Activated T-cell treated with anti-CD3 and anti-CD28 coated beads for 1 hour (primary cell): ENCODE data around the gene PTPRU.

Experiments used
- DNase-seq: peaks from one replicate; pipeline ENCODE4 v3.0.0-alpha.2; 2020; ENCODE audit warnings: low read depth

Gene PTPRU

DNA sequence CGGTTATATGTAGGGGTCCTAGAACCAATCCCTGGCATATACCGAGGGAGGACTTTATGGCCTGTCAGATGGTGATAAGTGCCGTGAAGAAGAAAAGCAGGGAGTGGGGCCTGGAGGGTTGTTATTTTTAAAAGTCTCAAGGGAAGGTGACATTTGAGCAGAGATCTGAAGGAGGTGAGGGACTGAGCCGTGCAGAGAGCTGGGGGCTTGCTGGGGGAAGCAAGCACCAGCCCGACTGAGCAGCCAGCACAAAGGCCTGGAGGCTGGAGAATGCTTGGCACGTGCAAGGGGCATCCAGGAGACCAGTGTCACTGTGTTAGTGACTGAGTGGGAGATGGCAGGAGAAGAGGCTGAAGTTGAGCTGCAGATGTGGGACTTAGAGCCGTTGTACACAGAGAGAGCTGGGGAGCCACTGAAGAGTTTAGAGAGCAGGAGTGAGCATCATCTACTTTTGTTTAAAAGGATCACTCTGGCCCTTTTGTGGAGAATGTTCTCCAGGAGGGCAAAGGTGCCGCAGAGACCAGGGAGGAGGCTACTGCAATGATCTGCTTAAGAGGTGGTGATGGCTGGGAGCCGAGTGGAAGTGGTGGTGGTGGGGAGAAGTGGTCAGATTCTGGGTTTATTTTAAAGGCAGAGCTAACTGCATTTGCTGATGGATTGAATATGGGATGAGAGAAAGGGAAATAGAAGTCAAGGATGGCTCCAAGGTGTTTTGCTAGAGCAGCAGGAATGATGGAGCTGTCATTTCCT, 31.2 kb downstream of the PTPRU start:
- no peak for DNase-seq

DNA sequence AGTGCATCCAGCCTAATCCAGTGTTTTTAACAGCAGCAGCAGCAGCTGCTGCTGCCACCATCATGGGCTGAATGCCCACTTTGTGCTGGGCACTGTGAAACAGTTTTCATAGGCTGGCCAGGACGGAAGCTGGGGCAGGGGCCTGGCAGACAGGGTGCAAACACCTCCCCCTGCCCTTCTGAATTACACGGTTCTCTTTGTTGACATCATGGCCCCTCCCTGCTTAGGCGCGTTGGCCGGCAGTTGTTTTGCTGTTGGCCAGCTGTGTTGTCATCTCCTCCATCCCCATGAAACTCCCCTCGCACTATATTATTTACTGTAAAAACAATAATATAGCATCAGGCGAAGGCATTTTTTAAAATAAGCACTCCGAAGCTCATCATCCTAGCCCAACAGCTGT, 33.1 kb downstream of the PTPRU start:
- no peak for DNase-seq

DNA sequence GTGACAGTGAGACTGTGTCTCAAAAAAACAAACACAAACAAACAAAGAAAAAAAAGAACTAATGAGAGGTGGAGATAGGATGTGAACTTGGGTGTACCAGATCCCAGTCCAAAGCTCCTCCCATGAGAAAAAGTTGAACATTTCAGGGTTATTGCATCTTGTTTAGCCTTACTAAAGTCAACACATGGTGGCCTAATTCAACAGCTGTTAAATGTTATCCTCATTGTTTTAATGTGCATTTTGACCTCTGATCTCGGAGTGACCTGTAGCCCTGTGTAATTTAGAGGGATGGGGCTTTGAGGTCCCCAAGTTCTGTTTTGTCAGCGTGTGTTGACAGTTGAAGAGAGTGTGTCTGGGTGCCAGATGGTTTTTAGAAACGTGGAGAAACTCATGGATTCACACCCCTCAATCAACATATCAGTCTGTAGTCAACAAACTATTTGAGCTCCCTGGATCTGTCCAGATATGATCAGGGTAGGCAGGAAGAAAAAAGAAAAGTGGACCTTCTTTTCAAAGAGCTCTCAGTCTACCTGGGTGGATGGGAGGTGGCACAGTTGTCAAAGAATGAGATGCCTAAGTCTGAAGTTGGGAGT, 34.7 kb downstream of the PTPRU start:
- DNase-seq = no peak

DNA sequence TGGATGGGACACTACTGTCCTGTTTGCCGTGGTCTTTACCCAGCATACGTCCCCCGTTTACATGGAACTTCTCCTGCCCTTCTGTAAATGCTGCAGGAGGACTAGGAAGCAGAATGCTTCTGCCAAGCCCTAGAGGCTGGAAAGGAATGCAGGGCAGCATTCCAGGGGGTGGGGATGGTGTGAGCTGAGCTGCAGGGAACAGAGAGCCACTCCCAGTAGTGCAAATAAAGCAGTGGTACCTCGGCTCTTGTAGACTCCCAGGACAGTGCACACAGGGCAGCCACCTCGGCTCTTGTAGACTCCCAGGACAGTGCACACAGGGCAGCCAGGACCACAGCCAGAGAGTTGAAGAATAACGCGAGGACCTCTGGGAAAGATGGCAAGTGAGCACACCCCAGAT, 35.4 kb downstream of the PTPRU start:
- no peak for DNase-seq

DNA sequence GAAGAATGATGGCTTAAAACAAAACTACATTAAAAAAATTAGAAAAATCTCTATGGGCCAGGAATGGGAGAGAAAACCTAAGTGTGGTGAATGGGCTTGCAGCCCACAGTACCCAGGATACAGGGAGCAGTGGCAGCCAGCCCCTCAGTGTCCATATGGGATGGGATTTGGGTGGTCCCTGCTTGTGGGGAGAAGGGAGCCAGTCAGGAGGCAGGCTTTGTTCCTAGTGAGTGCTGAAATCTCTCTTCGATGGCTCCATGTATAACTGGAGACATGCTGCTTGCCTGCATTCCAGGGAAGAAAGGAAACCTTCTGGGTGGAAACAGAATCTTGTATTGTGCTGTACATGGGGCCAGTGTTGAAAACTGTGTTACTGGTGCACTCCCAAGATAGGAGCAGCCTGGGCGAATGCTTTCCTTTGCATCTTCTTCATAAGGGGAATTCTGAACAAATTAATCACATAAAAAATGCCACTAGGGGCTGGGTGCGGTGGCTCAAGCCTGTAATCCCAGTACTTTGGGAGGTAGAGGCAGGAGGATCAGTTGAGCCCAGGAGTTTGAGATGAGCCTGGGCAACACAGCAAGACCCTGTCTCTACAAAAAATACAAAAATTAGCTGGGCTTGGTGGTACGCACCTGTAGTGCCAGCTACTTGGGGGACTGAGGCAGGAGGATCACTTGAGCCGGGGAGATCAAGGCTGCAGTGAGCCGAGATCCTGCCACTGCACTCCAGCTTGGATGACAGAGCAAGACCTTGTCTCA, 36.0 kb downstream of the PTPRU start:
- no peak for DNase-seq

DNA sequence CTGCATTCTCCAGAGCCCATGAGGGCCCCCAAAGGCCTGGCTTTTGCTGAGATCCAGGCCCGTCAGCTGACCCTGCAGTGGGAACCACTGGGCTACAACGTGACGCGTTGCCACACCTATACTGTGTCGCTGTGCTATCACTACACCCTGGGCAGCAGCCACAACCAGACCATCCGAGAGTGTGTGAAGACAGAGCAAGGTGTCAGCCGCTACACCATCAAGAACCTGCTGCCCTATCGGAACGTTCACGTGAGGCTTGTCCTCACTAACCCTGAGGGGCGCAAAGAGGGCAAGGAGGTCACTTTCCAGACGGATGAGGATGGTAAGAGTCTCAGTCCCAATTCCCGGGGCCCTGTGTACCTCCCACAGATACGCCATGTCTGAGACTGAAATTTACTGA, 39.1 kb downstream of the PTPRU start:
- no peak for DNase-seq

DNA sequence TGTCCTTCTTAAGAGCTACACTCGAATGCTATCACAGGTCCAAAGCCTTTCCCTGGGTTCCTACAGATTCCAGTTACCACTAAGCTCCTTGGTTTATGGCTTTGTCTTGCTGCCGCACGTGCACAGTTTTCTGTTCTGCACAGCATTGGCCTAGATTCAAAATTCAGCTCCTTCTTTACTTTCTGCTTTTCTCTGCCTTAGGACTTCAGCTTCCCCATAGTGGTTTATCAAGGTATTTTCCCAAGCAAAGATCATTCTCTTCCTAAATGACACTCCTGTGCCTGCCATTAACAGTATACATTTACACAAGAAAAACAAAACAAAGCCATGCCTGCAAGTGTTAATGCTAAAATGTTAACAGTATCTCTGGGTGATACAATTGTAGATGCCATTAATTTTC, 41.8 kb downstream of the PTPRU start:
- no peak for DNase-seq

DNA sequence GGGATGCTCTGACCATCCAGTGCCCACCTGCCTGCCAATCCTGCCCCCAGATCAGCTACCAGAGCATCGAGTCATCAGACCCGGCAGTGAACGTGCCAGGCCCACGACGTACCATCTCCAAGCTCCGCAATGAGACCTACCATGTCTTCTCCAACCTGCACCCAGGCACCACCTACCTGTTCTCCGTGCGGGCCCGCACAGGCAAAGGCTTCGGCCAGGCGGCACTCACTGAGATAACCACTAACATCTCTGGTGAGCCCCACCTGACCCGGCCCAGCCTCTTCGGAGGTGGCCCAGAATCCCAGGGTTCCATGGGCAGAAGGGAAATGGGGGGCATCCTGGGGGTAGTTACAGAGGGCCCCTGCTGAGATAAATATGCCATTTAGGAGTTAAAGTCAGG, 43.1 kb downstream of the PTPRU start:
- DNase-seq = no peak

DNA sequence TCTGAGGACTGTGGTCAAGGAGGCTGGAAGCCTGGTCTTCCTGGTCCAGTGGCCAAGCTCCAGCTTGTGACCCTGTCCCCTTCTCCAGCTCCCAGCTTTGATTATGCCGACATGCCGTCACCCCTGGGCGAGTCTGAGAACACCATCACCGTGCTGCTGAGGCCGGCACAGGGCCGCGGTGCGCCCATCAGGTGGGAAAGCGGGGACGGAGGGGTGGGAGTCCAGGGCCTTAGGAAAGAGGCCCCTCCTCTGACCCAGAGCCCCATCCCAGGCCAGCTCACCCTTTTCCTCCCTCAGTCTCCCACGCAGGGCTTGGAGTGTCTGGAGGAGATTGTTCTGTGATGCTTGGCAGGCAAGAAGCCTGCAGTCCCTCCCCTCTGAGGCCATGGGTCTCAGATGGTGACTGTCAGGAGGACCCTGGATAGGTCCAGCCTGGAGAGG, 43.6 kb downstream of the PTPRU start:
- DNase-seq = no peak

DNA sequence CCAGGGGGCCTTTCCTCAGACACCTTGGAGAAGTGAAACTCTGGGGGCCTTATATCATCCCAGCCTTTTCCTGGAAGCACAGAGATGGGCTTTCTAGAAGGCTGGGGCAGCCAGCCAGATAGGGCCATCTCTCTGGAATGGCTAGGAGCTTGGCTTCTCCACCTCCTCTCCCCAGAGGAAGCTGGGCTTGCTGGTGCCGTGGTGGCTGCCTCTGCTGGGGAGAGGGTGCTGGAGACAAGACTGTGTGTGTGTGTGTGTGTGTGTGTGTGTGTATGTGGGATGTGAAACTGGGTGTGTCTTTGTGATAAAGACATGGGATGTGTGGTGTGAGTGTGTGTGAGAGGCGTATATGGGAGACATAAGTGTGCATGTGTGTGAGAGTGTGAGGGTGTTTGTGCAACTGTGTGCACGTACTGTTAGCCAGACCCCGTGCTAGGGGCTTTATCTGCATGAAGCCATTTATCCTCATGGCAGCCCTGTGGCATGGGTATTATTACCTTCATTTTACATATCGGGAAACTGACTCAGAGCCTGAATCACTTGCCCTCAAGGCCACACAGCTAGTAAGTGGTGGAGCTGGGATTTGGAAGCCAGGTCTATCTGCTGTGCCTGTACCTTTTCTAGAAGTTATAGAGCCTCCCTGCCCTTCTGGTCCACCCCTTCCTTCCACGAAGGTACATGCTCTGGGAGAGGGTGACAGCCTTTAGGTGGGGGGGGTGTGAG, 44.2 kb downstream of the PTPRU start:
- no peak for DNase-seq

DNA sequence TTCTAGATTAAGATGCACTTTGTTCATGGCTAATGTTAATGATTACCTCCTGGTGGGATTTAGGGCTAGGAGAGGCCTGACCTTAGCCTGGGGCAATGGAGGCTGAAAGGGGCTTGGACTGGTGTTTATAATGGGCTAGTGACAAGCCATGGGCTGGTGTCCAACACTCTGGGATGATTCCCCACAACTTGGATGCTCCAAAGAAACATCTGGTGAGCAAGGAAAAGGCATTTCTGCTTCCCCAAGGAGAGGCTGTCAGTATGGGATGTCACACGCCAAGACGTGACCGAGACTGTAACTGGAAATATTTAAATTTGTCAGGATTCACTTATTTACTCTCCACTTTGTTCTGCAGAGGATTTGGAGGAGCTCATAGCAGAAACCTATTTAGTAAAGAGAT, 45.2 kb downstream of the PTPRU start:
- no peak for DNase-seq

DNA sequence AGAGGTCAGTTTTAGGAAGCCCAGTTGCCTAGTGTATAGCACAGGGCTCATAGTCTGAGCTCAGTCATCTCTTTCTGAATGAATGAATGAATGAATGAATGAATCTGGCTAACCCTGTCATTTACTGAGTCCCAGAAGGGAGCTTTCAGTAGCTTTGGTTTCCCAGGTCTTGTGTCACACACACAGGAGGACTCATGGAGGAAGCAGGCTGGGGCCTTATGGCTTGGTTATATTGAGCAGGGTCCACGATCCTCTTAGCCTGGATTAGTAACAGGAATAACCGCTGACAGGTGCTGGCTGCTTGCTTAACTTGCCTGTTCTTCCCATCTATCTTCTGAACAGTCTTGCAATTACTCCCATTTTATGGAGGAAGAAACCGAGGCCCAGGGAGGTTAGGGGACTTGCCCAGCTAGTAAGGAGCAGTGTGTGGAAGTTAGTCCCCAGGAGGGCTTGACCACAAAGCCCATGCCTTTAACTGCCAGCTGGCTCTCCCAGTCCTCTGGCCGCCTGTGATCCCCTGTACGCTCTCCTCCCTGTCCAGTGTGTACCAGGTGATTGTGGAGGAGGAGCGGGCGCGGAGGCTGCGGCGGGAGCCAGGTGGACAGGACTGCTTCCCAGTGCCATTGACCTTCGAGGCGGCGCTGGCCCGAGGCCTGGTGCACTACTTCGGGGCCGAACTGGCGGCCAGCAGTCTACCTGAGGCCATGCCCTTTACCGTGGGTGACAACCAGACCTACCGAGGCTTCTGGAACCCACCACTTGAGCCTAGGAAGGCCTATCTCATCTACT, 46.0 kb downstream of the PTPRU start:
- DNase-seq = no peak

DNA sequence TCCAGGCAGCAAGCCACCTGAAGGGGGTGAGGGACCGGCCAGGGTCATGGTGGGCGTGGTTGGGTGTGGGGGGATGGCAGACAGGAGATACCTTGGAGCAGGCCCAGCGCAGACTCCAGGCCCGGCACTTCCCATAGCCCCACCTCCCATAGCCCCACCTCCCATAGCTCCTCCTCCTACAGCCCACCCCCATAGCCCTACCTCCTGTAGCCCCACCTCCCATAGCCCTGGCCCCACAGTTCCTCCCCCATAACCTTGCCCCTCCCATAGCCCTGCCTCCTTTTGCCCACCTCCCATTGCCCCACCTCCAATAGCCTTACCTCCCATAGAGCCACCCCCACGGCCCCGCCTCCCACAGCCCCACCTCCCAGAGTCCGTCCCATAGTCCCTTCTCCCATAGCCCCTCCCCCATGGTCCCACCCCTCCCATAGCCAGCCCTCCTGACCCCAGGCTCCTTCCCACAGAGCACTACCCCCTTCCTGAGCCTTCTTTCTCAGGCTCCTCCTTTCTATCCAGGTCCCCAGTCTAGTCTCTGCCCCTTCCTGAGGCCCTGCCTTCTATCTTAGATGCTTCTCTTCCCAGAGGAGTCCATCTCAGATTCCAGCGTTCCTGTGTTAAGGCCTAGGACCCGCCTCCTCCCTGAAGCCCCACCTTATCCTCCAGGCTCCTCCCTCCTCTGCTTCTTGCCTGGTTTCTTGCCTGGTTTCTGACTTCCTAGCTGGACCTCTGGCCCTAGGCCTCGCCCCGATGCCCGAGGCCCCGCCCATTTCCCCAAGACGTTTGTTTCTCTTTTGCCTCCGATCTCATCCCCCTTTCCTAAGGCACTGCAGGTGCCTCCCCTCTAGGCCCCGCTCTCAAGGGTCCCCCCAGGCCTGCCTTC, 46.8 kb downstream of the PTPRU start:
- DNase-seq = no peak

DNA sequence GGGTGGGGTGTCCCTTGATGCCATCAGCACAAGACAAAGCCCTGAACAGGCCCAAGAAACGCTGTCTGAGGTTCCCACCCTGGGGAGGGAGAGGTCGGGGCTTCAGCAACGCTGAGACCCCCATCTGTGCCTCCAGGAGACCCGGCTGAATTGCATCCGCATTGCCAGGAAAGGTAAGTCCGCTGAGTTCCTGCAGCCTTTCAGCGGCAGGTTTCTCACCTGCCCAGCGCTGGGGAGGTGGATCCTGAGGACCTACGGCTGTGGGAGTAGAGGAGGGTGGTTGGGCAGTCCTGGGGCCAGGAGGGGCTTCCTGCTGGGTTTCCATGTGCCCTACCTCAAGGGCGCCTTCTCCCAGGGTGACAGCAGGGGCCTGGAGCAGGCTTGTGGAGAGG, 47.5 kb downstream of the PTPRU start:
- no peak for DNase-seq

DNA sequence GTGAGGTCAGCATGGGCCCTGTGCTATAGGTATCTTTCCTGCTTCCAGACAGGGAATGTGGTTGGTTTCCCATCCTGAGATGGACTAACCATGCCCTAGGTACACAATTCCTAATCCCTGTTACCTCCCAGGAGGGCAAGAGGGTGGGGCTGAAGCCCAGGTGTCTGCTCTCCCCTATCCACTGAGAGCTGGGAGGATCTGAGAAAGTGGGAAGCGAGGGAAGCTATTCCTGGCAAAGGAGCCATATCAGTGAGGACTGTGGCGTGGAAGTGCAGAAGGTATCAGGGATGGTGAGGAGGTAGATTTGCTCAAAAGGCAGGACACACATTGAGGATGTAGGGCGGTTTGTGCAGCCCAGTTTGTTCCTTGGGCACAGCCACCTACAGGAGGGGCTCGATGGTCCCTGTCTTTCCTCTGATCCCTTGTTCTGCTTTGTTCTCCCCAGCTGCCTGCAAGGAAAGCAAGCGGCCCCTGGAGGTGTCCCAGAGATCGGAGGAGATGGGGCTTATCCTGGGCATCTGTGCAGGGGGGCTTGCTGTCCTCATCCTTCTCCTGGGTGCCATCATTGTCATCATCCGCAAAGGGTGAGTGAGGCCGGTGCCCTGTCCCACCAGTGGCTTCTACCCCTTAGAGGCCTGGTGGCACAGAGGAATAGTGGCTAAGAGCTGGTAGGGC, 48.1 kb downstream of the PTPRU start:
- no peak for DNase-seq

DNA sequence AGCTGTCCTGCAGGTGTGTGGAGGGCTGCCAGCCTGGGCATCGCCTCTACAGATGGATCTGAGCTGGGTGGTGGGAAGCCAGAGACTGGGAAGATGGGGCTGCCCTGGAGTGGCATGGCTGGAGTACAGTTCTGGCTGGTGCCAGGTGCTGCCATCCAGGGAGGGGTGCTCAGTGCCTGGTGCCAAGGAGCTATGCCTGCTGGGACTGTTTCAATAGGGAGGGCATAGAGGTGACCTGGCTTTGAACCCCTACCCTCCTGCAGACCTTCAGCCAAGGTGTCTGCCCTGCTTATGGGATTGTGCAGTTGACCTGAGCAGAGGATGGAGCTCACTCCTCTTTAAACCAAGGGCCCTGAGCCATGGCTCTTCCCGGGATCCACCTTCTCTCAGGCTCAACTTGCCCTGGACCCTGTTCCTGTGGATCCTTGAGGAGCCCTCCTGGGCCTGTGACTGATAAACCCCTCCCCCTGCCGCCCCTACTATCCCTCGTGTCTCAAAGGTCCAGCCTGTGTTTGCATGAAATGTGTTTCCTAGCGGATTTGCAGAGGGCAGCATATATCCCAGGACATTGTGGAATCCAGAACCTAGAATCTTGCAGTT, 48.7 kb downstream of the PTPRU start:
- DNase-seq = no peak

DNA sequence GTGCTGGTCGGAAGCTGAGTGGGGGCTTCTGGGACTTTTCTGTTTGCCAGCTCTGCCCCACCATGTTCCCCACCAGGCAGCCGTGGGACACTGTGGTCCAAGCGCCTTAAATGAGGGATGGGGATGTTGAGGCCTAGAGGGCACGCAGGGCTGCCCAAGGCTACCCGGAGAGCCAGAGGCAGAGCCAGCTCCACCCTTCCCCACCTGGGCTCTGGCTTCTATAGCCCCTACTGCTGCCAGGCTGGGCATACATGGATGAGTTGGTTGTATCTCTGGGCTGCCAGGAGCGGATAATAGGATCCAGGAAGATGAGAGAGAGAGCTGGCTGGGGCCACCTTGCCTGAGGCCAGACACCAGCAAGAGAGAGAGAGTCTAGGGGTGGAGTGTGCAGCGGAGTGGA, 49.4 kb downstream of the PTPRU start:
- DNase-seq = no peak

DNA sequence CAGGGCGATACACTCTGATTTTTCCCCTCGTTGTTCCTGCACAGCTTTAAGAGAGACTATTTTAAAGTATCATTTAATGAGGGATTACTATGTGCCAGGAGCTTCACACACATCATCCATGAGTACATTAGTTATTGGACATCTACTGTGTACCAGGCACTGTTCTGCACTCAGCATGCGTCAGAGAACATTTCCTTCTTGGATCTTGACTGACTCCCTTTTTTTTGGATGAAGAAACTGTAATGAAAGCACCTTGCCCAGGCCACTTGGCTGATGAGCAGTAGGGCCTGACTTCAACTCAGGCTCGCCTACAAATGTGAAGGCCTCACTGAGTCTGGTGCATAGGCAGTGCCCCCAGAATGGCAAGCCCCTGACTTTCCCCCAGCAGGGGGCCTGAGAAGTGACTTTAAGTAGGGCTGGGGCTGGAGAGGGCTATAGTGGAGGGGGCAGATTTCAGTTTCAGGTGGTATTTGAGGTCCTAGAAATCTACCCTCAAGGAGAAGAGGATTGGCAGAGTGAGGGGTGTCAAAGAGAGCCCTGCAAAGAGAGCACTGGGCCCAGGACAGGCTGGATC, 50.0 kb downstream of the PTPRU start:
- no peak for DNase-seq

DNA sequence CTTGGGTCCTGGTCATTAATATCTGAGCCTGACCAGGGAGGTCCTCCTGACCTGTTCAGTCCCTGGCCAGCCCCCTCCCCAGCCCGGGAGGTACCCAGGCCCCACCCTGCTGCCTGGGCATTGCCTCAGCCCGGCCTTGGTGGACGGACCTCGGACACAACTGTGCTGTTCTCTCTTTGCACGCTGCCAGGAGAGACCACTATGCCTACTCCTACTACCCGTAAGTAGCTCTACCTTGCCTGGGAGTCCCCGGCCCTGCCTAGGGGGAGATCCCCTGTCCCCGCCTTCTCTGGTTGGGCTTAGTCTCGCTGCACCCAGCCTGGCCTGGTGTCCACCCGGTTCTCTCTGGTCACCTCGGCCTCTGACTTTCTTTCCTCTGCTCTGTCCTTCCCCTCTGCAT, 53.2 kb downstream of the PTPRU start:
- no peak for DNase-seq
